Stimulated activated CD4-positive, alpha-beta T cell treated with anti-CD3 and anti-CD28 coated beads, Interleukin-2, amount 100 ng/mL, for 48 hours (primary cell): Measurements from ENCODE around the gene EIF6.

Source experiments
- DNase-seq, 2 donors: peaks; one replicate each; pipeline ENCODE4 v3.0.0-alpha.2; 2020

Gene EIF6

GRCh38 chr20:35311822-35312221, 27.2 kb upstream of the EIF6 start:
- no peak for DNase-seq

GRCh38 chr20:35311409-35311808, 26.8 kb upstream of the EIF6 start:
- DNase-seq: peak; percentile 64 to 65

GRCh38 chr20:35307666-35308653, 23.4 kb upstream of the EIF6 start:
- no peak for DNase-seq

- no peak for DNase-seq
Observed at GRCh38 chr20:35306931-35307517, 22.5 kb upstream of the EIF6 start.

- DNase-seq: peak; percentile 71 to 73
Observed at GRCh38 chr20:35305682-35306556, 21.3 kb upstream of the EIF6 start.

GRCh38 chr20:35304956-35305355, 20.4 kb upstream of the EIF6 start:
- DNase-seq: no peak

GRCh38 chr20:35303735-35304491, 19.3 kb upstream of the EIF6 start:
- peak; percentile 88 for DNase-seq

- no peak for DNase-seq
Observed at GRCh38 chr20:35303382-35303734, 18.8 kb upstream of the EIF6 start.

GRCh38 chr20:35302421-35303335, 18.1 kb upstream of the EIF6 start:
- no peak for DNase-seq

GRCh38 chr20:35301426-35301825, 16.9 kb upstream of the EIF6 start:
- DNase-seq: no peak

- no peak for DNase-seq
Observed at GRCh38 chr20:35300469-35301262, 16.1 kb upstream of the EIF6 start.

- DNase-seq: no peak
Observed at GRCh38 chr20:35299780-35300179, 15.2 kb upstream of the EIF6 start.

- DNase-seq: no peak
Observed at GRCh38 chr20:35298264-35298663, 13.7 kb upstream of the EIF6 start.

GRCh38 chr20:35297740-35298139, 13.2 kb upstream of the EIF6 start:
- no peak for DNase-seq

- DNase-seq: no peak
Observed at GRCh38 chr20:35297155-35297554, 12.6 kb upstream of the EIF6 start.

- no peak for DNase-seq
Observed at GRCh38 chr20:35296101-35296554, 11.6 kb upstream of the EIF6 start.

- no peak for DNase-seq
Observed at GRCh38 chr20:35295674-35296073, 11.1 kb upstream of the EIF6 start.

- DNase-seq: no peak
Observed at GRCh38 chr20:35295058-35295457, 10.5 kb upstream of the EIF6 start.

GRCh38 chr20:35294293-35294685, 9.7 kb upstream of the EIF6 start:
- DNase-seq: no peak
